NCI-H2171 (cell line): Measurements from ENCODE around the gene SLC29A3.
"Not testable (repeated sequence)": the region's sequence is repeated elsewhere in the genome, so short reads cannot be mapped to it uniquely, and the experiment has no call there.

ENCODE experiments used
- DNase-seq: peaks from one replicate; lab custom pipeline; 2025; lab: John Stamatoyannopoulos, UW

SLC29A3 gene

DNA sequence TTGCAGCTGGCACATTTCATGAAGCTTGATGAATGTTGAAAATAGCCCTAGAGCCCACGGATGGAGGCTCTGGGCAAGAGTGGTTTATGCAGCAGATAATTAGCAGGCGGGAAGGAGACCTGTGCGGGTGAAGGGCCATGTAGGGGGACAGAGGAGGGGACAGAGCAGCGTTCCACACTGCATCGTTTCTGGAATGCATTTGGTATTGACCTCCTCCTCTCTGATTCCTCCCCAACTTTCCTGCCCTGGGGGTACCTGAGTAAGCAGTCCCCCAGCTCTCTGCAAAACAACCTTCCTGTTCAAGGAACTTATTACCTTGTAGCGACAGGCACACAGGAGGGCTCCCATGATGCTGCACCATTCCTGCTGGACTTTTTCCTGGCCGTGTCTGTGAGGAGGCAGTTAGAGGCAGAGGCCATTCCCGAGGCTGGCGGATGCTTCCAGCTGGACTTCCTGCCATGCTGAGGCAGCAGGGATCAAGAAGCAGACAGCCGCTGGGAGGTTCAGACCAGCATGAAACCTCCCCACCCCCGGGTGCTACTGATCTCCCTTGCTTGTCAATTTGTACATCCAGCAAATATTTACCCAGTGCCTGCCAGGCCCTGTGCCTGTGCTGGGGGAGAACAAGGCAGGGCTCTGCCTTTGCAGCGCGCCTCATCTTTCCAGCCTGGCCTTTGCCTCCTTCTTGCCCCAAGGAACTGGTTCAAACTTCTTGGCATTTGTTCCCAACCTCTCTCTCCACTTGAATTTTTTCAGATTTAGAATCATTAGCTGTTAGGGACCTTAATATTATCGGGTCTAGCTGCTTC lies 28.7 kb downstream of the SLC29A3 start:
- DNase-seq, result no peak

DNA sequence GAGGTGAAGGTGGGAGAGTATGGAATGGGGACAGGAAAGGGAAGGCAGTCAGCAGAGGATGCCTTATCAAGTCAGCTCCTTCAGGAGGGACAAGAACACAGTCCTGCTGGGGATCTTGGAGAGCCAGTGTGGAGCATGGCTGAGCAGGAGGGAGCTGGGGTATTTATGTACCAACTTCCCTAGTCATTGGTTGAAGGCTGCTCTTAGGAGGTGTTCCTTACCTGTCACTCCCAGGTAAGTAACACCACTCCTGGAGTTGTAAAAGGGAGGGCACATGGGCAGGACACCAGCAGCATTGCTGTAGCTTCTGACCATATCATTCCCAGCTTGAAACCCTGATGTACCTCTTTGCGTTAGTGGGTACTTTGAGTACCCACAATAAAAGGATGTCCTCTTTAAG lies 29.8 kb downstream of the SLC29A3 start:
- DNase-seq, result no peak

DNA sequence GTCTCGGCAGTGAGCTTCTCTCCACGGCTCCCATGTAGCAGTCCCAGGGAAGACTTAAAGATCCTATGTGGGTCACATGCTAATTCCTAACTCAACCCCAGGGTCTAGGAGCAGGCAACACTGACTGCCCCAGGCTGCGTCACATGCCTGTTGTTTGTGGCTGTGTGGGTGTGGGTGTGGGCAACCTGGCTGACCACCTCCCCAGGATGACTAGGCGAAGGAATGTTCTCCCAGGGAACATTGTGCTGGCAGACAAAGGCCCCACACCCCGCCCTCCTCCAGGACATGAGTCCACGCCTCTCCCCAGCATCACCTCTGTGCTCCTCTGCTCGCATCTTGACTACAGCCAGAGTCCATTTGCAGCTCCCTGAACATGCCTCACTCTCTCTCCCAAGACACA lies 30.3 kb downstream of the SLC29A3 start:
- no peak for DNase-seq

DNA sequence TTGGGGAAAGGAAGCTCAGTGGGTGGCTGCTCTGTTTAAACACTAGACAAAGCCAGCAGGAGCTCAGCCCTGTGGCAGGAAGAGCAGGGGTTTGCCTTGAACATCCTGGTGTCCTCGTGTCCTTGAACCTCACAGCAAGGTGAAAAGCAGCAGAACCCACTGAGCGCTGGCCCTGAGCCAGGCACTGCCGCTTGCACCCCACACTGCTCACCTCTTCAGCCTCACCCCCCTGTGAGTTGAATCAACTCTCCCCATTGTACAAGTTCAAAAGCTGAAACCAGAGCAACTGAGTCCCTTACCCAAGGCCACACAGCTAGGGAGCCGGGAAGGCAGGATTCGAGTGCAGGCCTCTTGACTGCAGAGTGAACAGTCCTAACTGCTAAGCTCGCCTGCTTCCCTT lies 32.0 kb downstream of the SLC29A3 start:
- DNase-seq, result no peak

DNA sequence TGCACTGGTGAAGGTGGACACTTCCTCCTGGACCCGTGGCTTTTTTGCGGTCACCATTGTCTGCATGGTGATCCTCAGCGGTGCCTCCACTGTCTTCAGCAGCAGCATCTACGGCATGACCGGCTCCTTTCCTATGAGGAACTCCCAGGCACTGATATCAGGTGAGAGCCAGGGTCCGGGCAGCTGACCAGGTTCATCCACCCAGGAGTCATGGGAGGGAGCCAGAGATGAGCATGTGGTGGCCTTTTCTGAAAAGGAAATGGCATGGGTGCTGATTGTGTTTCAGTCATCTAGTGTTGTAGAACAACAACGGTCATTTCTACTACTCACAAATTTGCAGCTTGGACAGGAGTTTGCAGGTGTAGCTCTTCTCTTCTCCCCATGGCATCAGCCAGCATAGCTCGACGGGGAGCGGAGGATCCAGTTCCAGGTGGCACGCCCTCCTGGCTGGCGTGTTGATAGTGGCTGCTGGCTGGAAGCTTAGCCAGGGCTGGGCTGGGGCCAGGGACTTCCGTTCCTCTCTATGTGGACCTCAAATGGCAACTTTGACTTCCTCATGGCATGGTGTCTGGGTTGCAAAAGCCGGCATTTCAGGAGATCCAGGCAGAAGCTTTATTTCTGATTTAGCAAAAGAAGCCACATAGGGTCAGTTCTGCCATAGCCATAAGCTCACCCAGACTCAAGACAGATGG lies 32.7 kb downstream of the SLC29A3 start:
- DNase-seq, result no peak

DNA sequence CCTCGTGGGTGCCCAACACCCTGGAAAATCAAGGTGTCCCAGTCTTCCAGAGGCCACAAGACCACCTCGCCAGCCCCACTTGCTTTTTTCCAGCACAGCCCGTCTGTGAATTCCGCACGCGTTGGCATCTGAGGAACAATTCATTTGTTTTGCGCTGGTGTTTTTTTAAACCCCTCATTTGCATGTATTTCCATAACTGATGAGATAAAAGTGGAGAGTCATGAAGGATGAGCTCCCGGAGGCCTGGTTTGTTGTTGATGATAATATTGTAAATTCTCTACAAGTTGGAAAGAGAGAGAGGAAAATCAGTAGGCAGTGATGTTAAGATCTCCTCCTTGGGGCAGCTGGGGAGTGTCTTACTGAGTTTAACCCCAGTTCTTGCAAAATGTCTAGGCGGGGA lies 34.6 kb downstream of the SLC29A3 start:
- DNase-seq, result no peak

DNA sequence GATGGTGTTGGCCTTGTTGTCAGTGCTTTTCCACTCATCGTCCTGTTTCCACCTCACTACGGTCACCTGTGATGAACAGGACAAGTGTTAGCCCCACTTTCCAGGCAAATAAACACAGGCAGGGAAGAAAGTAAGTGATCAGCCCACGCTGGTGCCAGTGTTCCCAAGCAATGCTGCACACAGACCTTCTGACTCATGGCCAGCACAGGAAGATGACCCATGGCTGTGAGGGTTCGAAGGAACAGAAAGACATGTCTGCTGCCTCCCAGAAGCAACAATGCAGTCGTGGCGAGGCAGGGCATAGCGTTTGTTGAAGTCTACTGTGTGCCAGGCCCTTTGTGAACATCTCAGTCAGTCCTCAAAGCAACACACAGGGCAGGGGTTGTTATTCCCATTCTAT lies 35.7 kb downstream of the SLC29A3 start:
- no peak for DNase-seq

DNA sequence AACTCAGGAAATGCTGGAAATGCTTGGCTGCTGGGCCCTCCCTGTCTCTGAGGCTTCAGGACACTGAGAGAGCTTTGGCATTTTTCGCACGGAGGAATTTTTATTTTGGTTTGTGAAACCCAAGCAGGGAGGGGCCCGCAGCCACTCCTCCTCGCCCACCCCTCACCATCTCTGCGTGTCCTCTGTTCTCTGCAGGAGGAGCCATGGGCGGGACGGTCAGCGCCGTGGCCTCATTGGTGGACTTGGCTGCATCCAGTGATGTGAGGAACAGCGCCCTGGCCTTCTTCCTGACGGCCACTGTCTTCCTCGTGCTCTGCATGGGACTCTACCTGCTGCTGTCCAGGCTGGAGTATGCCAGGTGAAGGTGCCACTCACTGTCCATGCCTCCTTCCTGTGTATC lies 36.8 kb downstream of the SLC29A3 start:
- no peak for DNase-seq

DNA sequence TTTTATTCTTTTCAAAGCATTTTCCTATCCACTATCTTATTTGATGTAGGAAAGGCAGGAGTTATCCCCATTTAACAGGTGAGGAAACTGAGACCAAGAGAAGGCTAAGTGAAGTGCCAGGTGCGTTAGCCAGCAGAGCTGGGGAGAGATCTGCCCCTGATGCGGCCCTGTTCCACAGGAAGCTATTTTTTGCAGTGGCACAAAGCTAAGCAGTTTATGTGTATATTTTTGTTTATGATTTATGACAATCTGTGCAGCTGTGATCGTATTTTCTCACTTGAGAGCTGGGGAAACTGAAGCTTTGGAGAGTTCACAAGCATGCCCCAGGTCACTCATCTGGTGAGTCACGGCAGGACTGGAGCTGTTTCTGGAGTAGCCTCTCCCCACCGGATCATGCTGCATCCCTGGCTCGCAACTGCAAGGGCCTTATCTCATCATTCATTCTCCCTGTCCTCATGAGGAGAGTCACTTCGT lies 38.8 kb downstream of the SLC29A3 start:
- no peak for DNase-seq

DNA sequence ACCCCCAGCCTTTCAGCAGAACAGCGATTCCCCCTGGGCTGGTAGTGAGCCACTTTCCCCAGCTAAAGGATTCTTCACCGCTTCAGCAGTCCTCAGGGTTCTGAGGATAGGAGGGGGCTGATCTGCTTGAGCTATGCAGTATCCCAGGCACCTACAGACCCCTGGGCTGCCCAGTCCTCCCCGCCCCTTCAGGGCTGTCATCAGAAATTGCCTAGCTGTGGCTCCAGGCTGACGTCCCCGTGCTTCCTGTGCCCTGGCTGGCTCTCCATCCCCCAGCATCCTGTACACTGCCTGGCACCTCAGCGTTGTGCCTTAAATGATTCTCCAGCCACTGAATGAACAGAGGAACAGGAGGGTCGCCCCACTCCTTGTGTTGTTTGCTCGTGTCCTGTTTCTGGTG lies 39.2 kb downstream of the SLC29A3 start:
- no peak for DNase-seq

DNA sequence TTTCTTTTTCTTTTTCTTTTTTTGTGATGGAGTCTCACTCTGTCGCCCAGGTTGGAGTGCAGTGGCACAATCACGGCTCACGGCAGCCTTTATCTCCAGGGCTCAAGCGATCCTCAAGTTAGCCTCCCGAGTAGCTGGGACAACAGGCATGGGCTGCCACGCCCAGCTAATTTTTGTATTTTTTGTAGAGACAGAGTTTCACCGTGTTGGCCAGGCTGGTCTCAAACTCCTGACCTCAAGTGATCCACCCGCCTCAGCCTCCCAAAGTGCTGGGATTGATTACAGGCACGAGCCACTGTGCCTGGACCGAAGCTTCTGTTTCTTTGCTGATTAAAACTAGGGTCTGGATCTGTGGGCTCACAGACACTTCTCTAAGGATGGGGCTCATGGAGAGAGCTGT lies 39.8 kb downstream of the SLC29A3 start:
- DNase-seq, result not testable (repeated sequence)

DNA sequence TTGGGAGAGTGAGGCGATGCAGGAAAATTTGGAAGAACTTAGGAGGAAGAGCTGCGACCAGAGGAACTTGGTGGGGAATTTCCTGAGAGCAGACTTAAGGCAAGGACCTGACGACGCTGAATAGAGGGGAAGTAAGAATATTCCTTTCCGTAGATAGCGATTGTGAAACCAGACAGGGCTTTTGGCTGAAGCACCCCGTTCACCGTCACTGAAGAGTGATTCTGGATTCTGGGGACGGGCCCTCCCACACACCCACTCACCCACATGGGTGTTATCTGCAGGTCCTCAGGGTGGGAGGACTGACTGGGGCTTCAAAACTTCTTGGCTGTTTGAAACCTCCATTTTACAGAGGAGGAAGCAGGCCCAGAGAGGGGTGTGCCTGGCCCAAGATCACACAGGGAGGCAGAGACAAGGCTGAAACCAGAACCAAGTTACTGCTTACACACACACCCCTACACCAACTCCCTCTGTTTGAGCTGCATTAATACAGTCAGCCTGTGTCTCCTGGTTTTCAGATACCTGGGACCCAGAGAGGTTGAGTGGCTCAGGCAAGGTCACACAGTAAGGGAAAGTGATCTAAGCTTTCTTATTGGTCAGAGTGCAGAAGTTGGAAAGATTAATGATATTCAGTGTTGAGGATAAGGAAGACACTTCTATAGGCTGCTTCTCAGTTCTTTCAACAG lies 40.4 kb downstream of the SLC29A3 start:
- no peak for DNase-seq

DNA sequence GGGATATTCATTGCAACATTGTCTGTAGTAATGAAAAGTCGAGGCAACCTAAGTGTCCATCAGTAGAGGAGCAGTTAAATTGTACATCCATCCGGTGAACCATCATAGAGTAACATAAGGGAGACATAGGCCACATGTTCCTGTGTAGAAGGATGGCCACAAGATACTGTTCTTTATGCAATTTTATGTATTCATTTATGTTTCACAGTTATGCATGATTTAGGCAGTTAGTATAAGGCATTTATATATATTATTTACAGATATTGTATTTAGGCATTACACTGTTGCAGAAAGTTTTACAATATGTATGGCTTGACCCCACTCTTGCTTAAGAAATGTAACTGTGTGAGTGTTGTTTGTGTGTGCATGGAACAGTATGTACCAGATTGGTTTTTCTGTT lies 41.7 kb downstream of the SLC29A3 start:
- no peak for DNase-seq

DNA sequence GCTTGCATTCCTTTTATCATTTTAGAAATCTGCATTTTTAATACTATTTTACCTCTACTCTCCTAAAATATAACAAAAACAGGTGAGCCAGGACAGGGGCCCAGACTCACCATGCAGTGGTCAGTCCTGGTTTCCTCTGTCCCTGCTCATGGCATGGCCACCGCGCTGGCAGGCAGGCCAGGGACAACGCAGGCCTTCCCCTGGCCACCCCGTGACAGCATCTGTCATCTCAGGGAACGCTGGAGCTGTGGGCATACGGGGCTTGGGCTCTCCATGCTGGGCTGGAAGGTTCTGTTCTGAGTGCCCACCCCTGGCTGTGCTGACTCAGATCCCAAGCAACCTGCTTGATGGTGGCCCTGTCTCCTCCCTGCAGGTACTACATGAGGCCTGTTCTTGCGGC lies 42.5 kb downstream of the SLC29A3 start:
- DNase-seq, result no peak

DNA sequence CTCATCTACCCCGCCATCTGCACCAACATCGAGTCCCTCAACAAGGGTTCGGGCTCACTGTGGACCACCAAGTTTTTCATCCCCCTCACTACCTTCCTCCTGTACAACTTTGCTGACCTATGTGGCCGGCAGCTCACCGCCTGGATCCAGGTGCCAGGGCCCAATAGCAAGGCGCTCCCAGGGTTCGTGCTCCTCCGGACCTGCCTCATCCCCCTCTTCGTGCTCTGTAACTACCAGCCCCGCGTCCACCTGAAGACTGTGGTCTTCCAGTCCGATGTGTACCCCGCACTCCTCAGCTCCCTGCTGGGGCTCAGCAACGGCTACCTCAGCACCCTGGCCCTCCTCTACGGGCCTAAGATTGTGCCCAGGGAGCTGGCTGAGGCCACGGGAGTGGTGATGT lies 43.1 kb downstream of the SLC29A3 start:
- no peak for DNase-seq

DNA sequence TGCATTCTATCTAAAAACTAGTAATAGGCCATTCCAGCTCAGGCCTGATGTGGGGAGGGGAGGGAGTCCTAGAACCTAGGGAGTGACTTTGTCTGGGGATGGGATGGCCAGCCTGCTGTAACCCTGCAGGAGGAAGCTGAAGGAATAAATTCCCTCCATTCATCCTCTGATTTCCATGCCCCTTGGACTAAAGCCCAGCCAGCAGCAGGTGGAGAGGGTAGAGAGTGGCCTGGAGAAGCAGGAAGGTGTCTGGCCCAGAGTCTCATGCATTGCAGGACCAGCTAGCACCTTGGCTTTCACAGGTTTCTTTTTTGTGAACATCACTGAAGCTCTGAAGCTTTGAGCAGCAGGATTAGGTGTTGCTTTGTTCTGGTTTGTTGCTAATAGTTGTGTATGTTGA lies 44.9 kb downstream of the SLC29A3 start:
- no peak for DNase-seq

DNA sequence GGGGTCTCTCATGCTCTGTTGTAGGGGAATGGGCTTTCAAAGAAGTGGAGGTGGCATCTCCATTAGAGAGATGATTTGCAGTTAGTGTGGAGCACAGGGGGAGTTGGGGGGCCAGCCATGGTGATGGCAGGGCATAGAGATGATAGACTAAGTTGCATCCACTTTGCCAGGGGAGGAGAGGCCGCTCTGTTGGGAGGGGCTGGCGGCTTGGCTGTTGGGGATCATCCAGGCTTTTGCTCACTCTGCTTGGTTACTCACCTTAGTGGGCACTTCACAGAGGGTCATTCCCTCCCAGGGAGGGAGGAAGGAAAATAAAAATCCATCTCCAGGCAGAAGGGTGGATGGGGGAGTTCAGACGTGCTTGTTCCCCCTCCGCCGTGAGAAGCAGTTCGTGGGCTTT lies 46.3 kb downstream of the SLC29A3 start:
- DNase-seq, result no peak

DNA sequence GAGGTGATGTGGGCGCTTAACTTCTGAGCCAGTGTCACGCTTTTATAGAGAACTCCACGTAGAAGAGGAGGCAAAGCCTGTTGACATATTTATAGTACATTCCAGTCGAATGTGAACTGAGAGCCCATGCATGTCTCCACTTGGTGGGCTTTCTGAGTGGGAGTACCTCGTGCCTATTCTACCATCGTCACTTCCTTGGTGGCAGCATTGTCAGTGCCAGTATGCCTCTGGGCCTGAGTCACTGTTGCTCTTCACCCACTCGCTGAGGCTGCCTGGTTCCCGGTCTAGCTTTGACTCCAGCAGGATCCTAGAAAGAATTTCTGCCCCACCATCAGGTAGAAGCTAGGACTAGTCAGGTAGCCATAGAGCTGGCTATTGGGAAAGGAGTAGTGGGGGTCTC lies 47.6 kb downstream of the SLC29A3 start:
- DNase-seq, result no peak

DNA sequence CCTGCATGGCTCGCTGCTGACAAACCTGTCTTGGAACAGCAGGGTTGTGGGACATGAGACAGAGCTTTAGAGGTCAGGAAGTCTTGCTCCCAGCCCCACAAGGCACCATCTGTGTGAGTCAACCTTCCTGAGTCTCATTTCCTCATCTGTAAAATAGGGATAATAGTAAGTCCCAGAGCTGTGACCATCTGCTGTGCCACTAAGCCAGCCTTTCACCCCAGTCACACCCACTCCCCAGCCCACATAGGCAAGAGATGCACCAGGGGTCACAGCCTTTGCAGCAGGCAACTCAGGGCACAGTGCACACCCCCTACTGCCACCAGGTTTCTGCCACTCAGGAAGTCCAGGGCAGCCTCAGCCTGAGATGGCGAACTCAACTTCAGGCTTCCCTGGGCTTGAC lies 48.2 kb downstream of the SLC29A3 start:
- no peak for DNase-seq

DNA sequence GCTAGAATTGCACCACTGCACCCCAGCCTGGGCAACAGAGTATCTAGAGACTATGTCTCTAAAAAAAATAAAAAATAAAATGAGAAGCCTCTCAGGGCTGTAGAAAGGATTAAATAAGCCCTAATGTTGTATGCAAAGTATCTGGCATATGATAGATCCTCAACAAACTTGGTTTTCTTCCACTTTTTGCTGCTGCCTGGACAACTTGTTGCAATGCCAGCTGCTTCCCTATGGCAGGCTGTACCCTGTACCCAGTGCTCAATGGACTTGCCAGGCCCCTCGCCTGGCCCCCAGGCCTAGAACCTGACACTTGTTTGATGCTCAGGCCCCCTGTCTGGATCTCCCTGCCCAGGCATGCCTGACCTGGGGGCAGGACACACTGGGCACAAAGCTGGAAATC lies 49.1 kb downstream of the SLC29A3 start:
- no peak for DNase-seq

DNA sequence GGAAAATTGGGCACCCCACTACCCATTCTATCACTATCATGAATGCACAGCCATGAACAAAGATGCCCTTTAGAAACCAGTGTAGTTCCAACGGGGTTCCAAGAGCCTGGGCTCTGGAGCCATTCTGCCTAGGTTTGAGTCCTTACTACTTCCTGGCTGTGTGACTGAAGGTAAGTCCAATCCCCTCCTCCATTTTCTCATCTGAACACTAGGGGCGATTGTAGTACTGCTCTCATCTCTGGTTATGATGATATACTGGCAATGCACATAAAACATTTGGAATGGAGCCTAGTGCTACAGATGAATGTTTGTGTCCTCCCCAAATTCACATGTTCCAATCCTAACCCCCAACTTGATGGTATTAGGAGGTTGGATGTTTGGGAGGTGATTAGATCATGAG lies 49.6 kb downstream of the SLC29A3 start:
- DNase-seq, result no peak

DNA sequence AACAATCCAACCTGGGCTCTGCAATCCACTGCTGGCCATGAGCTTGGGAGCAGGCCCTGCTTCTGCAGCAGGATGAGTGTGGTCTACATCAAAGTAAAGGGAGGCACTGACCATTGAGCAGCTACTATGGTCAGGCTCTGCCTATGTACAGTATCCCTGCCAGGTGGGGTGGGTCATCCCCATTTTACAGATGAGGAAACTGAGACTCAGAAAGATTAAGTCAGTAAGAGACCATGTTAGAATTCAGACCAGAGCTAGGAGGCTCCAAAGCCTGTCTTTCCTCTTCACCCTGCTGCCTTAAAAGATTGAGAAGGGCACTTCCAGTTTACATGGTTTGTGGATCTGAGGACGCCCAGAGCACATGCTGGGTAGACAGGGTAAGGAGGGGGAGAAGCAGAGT lies 50.5 kb downstream of the SLC29A3 start:
- DNase-seq, result no peak

DNA sequence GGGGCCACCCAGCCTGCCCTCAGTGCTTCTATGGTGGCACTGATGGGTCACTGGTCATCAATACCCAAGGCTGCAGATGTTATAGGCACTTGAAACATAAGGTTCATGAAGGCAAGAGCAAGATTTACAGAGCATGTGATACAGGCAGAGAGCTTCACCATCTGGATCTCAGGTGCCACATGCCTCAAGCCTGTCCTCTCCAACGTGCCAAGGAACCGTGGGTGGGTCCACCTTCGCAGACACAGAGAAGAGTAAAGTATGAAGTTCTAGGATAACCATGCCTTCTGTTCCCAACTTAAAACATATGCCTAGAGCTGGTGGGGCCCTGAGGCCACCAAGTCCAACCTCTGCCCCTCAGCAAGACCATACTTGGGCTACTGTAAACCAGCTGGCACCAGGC lies 51.0 kb downstream of the SLC29A3 start:
- DNase-seq, result no peak
